ENCODE data around the gene RNF182.

- no peak for TF ChIP-seq CTCF (IDR thresholded peaks at IDR 0.05; ENCODE audit: low read depth, low read length, poor library complexity, severe bottlenecking)
- no peak for TF ChIP-seq EZH2phosphoT487 (IDR thresholded peaks at IDR 0.05; ENCODE audit: borderline replicate concordance, low read length)
These were observed 27.3 kb downstream of the RNF182 start for GRCh38 chr6:13952101-13952500.

Measured in DOHH2 (cell line).